Right atrium auricular region (tissue), 2 donors: ENCODE measurements around the gene SYT5. TPM values are rescaled to one million over a fixed set of nuclear protein-coding genes. Genes with fewer than 3 reads are reported as not detected.

Experiments
- DNase-seq: peaks from one replicate; pipeline ENCODE4 v3.0.0-alpha.2; 2019; ENCODE audit warnings: low spot score
- H3K27ac ChIP-seq, 2 donors: fragments of 200-600 bp; sonication (generic); 1 replicate in 1 of 2; 2 replicates in 1 of 2; pipeline ENCODE4 v1.5.1; 2016 to 2019
- H3K27me3 ChIP-seq, 2 donors: fragments of 200-600 bp; sonication (generic); one replicate each; pipeline versions ENCODE4 v1.5.1 to v1.6.0; 2017 to 2019
- H3K36me3 ChIP-seq: fragments of 200-600 bp; sonication (generic); one replicate; pipeline ENCODE4 v1.5.1; 2016
- H3K4me1 ChIP-seq, 2 donors: fragments of 200-600 bp; sonication (generic); one replicate each; pipeline versions ENCODE4 v1.5.1 to v1.6.0; 2017 to 2019
- H3K4me3 ChIP-seq, 2 donors: fragments of 200-600 bp; sonication (generic); 1 replicate in 1 of 2; 2 replicates in 1 of 2; pipeline ENCODE4 v1.5.1; 2017 to 2019; ENCODE audit warnings: mild to moderate bottlenecking in 1 of 2, moderate library complexity in 1 of 2
- H3K9me3 ChIP-seq, 2 donors: fragments of 200-600 bp; sonication (generic); one replicate each; pipeline ENCODE4 v1.5.1; 2019
- CTCF ChIP-seq, 2 donors: fragments of 200-600 bp; sonication (generic); IDR thresholded peaks; one replicate each; pipeline ENCODE4 v1.5.1; 2019; ENCODE audit warnings: antibody characterized with exemption in 2 of 2
- microRNA-seq, 2 donors: library from miRNA; unstranded; fragments of <30 nt; microRNA quantifications; one replicate each; pipeline ENCODE4, GENCODE V29; 2016 to 2017; ENCODE audit warnings: borderline number of aligned reads in 2 of 2, borderline replicate concordance in 1 of 2
- total RNA-seq, 2 donors: library from RNA; depleted of rRNA; stranded (reverse); fragments of >200 nt; gene quantifications; one replicate each; pipeline ENCODE4 v1.1.0, GENCODE V29; 2016

SYT5 gene
- total RNA-seq, 2 donors from 2014 or later, result 0.08 TPM; not detected in 1

DNA sequence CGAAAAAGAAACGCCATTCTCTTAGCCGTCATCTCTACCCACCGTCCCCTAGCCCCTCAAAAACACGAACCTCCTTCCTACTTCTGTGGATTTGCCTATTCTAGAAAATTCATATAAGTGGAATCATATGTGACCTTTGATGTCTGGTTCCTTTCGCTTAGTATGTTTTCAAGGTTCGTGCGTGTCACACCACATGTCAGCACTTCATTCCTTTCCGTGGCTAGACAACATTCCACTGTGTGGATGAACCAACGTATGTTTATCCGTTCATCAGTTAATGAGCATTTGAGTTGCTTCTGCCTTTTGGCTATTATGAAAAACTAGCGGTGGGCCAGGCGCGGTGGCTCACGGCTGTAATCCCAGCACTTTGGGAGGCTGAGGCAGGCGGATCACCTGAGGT, 48.7 kb downstream of the SYT5 start:
- H3K9me3 ChIP-seq, result no peaks in the 10 kb centered on the region
- no peak overlapping the region for H3K4me3 ChIP-seq
- H3K27me3 ChIP-seq, result no peaks in the 10 kb centered on the region
- DNase-seq, result no peak
- no peak for TF ChIP-seq CTCF (IDR thresholded peaks at IDR 0.05)
- H3K4me1 ChIP-seq, result no peaks in the 10 kb centered on the region
- peaks cover under 1% of the 10 kb centered on the region for H3K36me3 ChIP-seq
- H3K27ac ChIP-seq, result no peak overlapping the region

Small RNA genes lying within 50 kb of the gene (microRNA-seq; reads per million reads assigned to microRNA genes)
- gene MIR7975, result 0 reads per million in 2 donors

Other genes starting within 250 kb of the SYT5 start
- not detected for gene NLRP7, start 232.8 kb downstream of the SYT5 start, total RNA-seq
- gene NLRP2, start 213.9 kb downstream of the SYT5 start, total RNA-seq, result under 1 TPM; 0.20 to 0.26 TPM
- gene GP6, start 142.0 kb downstream of the SYT5 start, total RNA-seq, result under 1 TPM in 1 of 2 donors, not detected in 1; 0.16 TPM
- 10 to 100 TPM; 26.5 to 28.1 TPM for gene RDH13, start 117.1 kb downstream of the SYT5 start, total RNA-seq
- gene EPS8L1, start 104.4 kb downstream of the SYT5 start, total RNA-seq, result 10 to 100 TPM in 1 of 2 donors, 1 to 10 TPM in 1; 6.7 to 13.8 TPM
- gene PPP1R12C, start 62.7 kb downstream of the SYT5 start, total RNA-seq, result 100 to 1,000 TPM in 1 of 2 donors, 10 to 100 TPM in 1; 98.9 to 205 TPM
- 10 to 100 TPM in 1 of 2 donors, 1 to 10 TPM in 1; 6.8 to 46.5 TPM for gene TNNT1, start 31.1 kb downstream of the SYT5 start, total RNA-seq
- 1,000 to 10,000 TPM; 3,822 to 4,003 TPM for gene TNNI3, start 22.6 kb downstream of the SYT5 start, total RNA-seq
- gene DNAAF3, start 13.7 kb downstream of the SYT5 start, total RNA-seq, result 1 to 10 TPM in 1 of 2 donors, under 1 TPM in 1; 0.89 to 2.7 TPM
- 1 to 10 TPM; 1.3 to 7.8 TPM for gene PTPRH, start 29.2 kb upstream of the SYT5 start, total RNA-seq
- 1 to 10 TPM in 1 of 2 donors, not detected in 1; 1.3 TPM for gene TMEM86B, start 48.5 kb upstream of the SYT5 start, total RNA-seq
- 10 to 100 TPM; 28.7 to 35.5 TPM for gene PPP6R1, start 78.7 kb upstream of the SYT5 start, total RNA-seq
- gene HSPBP1, start 99.8 kb upstream of the SYT5 start, total RNA-seq, result 10 to 100 TPM; 29.6 to 35.8 TPM
- gene BRSK1, start 103.7 kb upstream of the SYT5 start, total RNA-seq, result 10 to 100 TPM in 1 of 2 donors, 1 to 10 TPM in 1; 5.6 to 15.6 TPM
- gene TMEM150B, start 145.1 kb upstream of the SYT5 start, total RNA-seq, result 1 to 10 TPM in 1 of 2 donors, not detected in 1; 3.3 TPM
- 1 to 10 TPM; 2.4 to 3.3 TPM for gene KMT5C, start 159.6 kb upstream of the SYT5 start, total RNA-seq
- gene COX6B2, start 174.4 kb upstream of the SYT5 start, total RNA-seq, result not detected
- not detected for gene GARIN5B, start 183.0 kb upstream of the SYT5 start, total RNA-seq
- under 1 TPM in 1 of 2 donors, not detected in 1; 0.16 TPM for gene IL11, start 190.2 kb upstream of the SYT5 start, total RNA-seq
- gene TMEM190, start 196.5 kb upstream of the SYT5 start, total RNA-seq, result not detected
- 1 to 10 TPM in 1 of 2 donors, not detected in 1; 1.2 TPM for gene TMEM238, start 204.0 kb upstream of the SYT5 start, total RNA-seq
- gene RPL28, start 205.6 kb upstream of the SYT5 start, total RNA-seq, result 100 to 1,000 TPM; 175 to 319 TPM
- 10 to 100 TPM; 19.1 to 22.0 TPM for gene UBE2S, start 227.5 kb upstream of the SYT5 start, total RNA-seq